PC-3 (cell line): ENCODE measurements around the gene ABHD14A. TPM values are rescaled to one million over a fixed set of nuclear protein-coding genes. Genes with fewer than 3 reads are reported as not detected.
"Not testable (repeated sequence)": the region's sequence is repeated elsewhere in the genome, so short reads cannot be mapped to it uniquely, and the experiment has no call there.

ENCODE experiments used
- ATAC-seq: fragments of 200-7000 bp; cut with Tn5 transposase; 2 replicates; pipeline ENCODE4 v1.9.1; 2020; ENCODE audit warnings: mild to moderate bottlenecking, moderate library complexity
- BruUV-seq: library from RNA; stranded (reverse); fragments of 400-500 nt; replicated peaks from 2 replicates; lab custom pipeline; 2021; lab: Mats Ljungman, UMichigan
- CTCF ChIA-PET: fragments of 300-600 bp; sonication (Branson Sonifier 250); formaldehyde crosslinking; loops from one replicate; lab custom pipeline; 2022; ENCODE audit warnings: antibody characterized with exemption; lab: Charles Lee
- POLR2A ChIA-PET: fragments of 300-600 bp; sonication (Branson Sonifier 250); formaldehyde crosslinking; loops from one replicate; lab custom pipeline; 2022; ENCODE audit warnings: antibody characterized with exemption; ENCODE audit not compliant: unreplicated experiment; lab: Charles Lee
- DNase-seq: peaks from one replicate; pipeline ENCODE4 v3.0.0-alpha.2; 2015
- H2AFZ ChIP-seq: fragments of 300-600 bp; sonication (generic); 2 replicates; pipeline ENCODE4 v1.6.0; 2016; ENCODE audit warnings: antibody characterized with exemption, low read length
- H3F3A ChIP-seq: fragments of 300-600 bp; sonication (generic); one replicate; pipeline ENCODE4 v1.6.0; 2017; ENCODE audit warnings: antibody characterized with exemption, low read length, control low read depth, mild to moderate bottlenecking; ENCODE audit not compliant: unreplicated experiment
- H3K27ac ChIP-seq: fragments of 300-600 bp; sonication (generic); 2 replicates; pipeline ENCODE4 v1.5.1; 2016; ENCODE audit warnings: mild to moderate bottlenecking, low read length
- H3K27me3 ChIP-seq: fragments of 300-600 bp; sonication (generic); 2 replicates; pipeline ENCODE4 v1.6.1; 2016; ENCODE audit warnings: low read length, mixed read lengths
- H3K36me3 ChIP-seq: fragments of 300-600 bp; sonication (generic); 2 replicates; pipeline ENCODE4 v1.6.1; 2016; ENCODE audit warnings: low read depth, mixed run types, low read length, mixed read lengths
- H3K4me1 ChIP-seq: fragments of 300-600 bp; sonication (generic); 2 replicates; pipeline ENCODE4 v1.5.1; 2016; ENCODE audit warnings: low read length; ENCODE audit not compliant: insufficient read depth
- H3K4me2 ChIP-seq: fragments of 300-600 bp; sonication (generic); 2 replicates; pipeline ENCODE4 v1.6.0; 2016; ENCODE audit warnings: low read length
- H3K4me3 ChIP-seq: fragments of 300-600 bp; sonication (generic); 2 replicates; pipeline ENCODE4 v1.5.1; 2016; ENCODE audit warnings: mild to moderate bottlenecking, low read length, mixed read lengths
- H3K79me2 ChIP-seq: fragments of 300-600 bp; sonication (generic); 2 replicates; pipeline ENCODE4 v1.6.1; 2017; ENCODE audit warnings: low read length, mixed read lengths
- H3K9ac ChIP-seq: fragments of 300-600 bp; sonication (generic); 2 replicates; pipeline ENCODE4 v1.6.0; 2016; ENCODE audit warnings: mild to moderate bottlenecking, low read length
- H3K9me2 ChIP-seq: fragments of 300-600 bp; sonication (generic); replicated peaks from 2 replicates; pipeline ENCODE4 v1.6.1; 2016; ENCODE audit warnings: mixed run types, low read length, mixed read lengths
- H3K9me3 ChIP-seq: fragments of 300-600 bp; sonication (generic); 2 replicates; pipeline ENCODE4 v1.6.1; 2016; ENCODE audit warnings: low read length, mixed read lengths
- H4K20me1 ChIP-seq: fragments of 300-600 bp; sonication (generic); 2 replicates; pipeline ENCODE4 v1.6.1; 2016; ENCODE audit warnings: low read length, mixed read lengths
- CTCF ChIP-seq: fragments of 300-600 bp; sonication (generic); conservative IDR thresholded peaks from 2 replicates; pipeline ENCODE4 v1.5.1; 2017; ENCODE audit warnings: antibody characterized with exemption, low read depth, mild to moderate bottlenecking, low read length
- EZH2 ChIP-seq: fragments of 300-600 bp; sonication (generic); IDR thresholded peaks from one replicate; pipeline ENCODE4 v1.6.1; 2017; ENCODE audit warnings: antibody characterized with exemption, mild to moderate bottlenecking, low read length; ENCODE audit not compliant: unreplicated experiment
- EZH2phosphoT487 ChIP-seq: fragments of 300-600 bp; sonication (generic); IDR thresholded peaks from 2 replicates; pipeline ENCODE4 v1.6.1; 2018; ENCODE audit warnings: mild to moderate bottlenecking, antibody characterized with exemption, low read length, borderline replicate concordance
- intact Hi-C: fragments of 100-400 bp; cut with micrococcal nuclease; formaldehyde crosslinking; loops from 2 replicates; pipeline ENCODE4 v1.9.0; 2023
- total RNA-seq: library from RNA; depleted of rRNA; stranded (reverse); fragments of >200 nt; gene quantifications from 2 replicates; pipeline ENCODE4 v1.2.3, GENCODE V29; 2014

Gene ABHD14A
- total RNA-seq, 1 experiment from 2014 or later: 23.4 TPM

GRCh38 chr3:51928438-51928837, 46.4 kb upstream of the ABHD14A start:
- POLR2A ChIA-PET: no interaction called here
- intact Hi-C loops: no loop called here
- BruUV-seq: no TSS peak

DNA sequence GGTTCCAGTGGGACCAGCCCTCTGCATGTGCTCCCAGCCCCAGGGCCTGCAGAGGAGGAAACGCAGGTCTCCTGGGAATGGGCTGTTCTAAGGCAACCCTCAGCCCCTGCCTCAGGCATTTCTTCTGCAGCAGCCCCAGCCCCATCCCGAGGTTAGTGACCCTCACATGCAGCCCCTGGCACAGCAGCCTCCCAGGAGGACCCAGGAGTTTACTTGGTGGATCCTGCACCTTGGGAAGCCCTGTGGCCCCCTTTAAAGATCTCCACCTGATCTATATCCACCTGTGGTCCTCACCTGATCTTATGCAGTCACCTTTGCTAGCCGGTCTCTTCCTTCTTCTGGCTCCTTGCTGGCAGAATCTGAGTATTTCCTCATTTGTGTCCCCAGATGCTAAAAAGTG, 45.9 kb upstream of the ABHD14A start:
- DNase-seq, H2AFZ ChIP-seq, H4K20me1 ChIP-seq, H3K27me3 ChIP-seq, CTCF ChIA-PET, H3K4me1 ChIP-seq, H3F3A ChIP-seq, H3K79me2 ChIP-seq, H3K9me3 ChIP-seq, H3K27ac ChIP-seq, POLR2A ChIA-PET, ATAC-seq, H3K9me2 ChIP-seq, H3K9ac ChIP-seq, BruUV-seq, H3K4me3 ChIP-seq, H3K4me2 ChIP-seq, intact Hi-C loops: not testable (repeated sequence)
- peaks cover 15% of the 10 kb centered on the region for H3K36me3 ChIP-seq

More at GRCh38 chr3:51928438-51928837, 46.4 kb upstream of the ABHD14A start:
- Histone ChIP-seq H3K9me2 (no peaks in the 10 kb centered on the region), H3K4me3 (no peak overlapping the region), H3F3A (no peaks in the 10 kb centered on the region), H4K20me1 (no peaks in the 10 kb centered on the region), H3K27ac (no peak overlapping the region), H3K4me2 (no peak overlapping the region), H3K79me2 (no peaks in the 10 kb centered on the region), H3K9me3 (no peaks in the 10 kb centered on the region), H2AFZ (no peak overlapping the region), H3K36me3 (peaks cover 10% of the 10 kb centered on the region), H3K9ac (no peak overlapping the region), H3K27me3 (no peaks in the 10 kb centered on the region), H3K4me1 (no peaks in the 10 kb centered on the region)
- CTCF ChIA-PET: no interaction called here
- DNase-seq (no peak), ATAC-seq (no peak)
- no peak for TF ChIP-seq CTCF
- TF ChIP-seq EZH2: no peak
- no peak for TF ChIP-seq EZH2phosphoT487

GRCh38 chr3:51929420-51930003, 45.4 kb upstream of the ABHD14A start:
- Histone ChIP-seq H3K79me2 (no peaks in the 10 kb centered on the region), H3K9me3 (no peaks in the 10 kb centered on the region), H3K9ac (no peak overlapping the region), H3F3A (no peaks in the 10 kb centered on the region), H3K4me2 (no peak overlapping the region), H2AFZ (no peak overlapping the region), H3K4me1 (no peaks in the 10 kb centered on the region), H4K20me1 (no peaks in the 10 kb centered on the region), H3K36me3 (peaks cover 19% of the 10 kb centered on the region), H3K9me2 (no peaks in the 10 kb centered on the region), H3K27ac (no peak overlapping the region), H3K27me3 (no peaks in the 10 kb centered on the region), H3K4me3 (no peak overlapping the region)
- BruUV-seq: no TSS peak
- POLR2A ChIA-PET: no interaction called here
- peak; percentile 21; the same call in 1 of the 2 replicates for ATAC-seq
- CTCF ChIA-PET: no interaction called here
- peak; percentile 27 for DNase-seq
- no peak for TF ChIP-seq EZH2phosphoT487
- no peak for TF ChIP-seq EZH2
- TF ChIP-seq CTCF: no peak
- intact Hi-C loops: no loop called here
